Hematopoietic multipotent progenitor cell treated with erythropoietin and hydrocortisone succinate and interleukin-3 and kit ligand, for 15 days (in vitro differentiated cells): ENCODE data around the gene MT1F.

Experiments
- DNase-seq: peaks from one replicate; pipeline ENCODE4 v3.0.0-alpha.2; 2015; ENCODE audit warnings: low spot score

Gene MT1F

GRCh38 chr16:56625943-56626654 is 31.7 kb upstream of the MT1F start:
- no peak for DNase-seq

- no peak for DNase-seq
Observed at GRCh38 chr16:56626685-56627084, 31.1 kb upstream of the MT1F start.

GRCh38 chr16:56628486-56629350 is 29.0 kb upstream of the MT1F start:
- DNase-seq, result no peak

GRCh38 chr16:56629531-56629930 is 28.2 kb upstream of the MT1F start:
- DNase-seq, result no peak

- DNase-seq, result no peak
Observed at GRCh38 chr16:56630134-56630533, 27.6 kb upstream of the MT1F start.

- DNase-seq, result no peak
Observed at GRCh38 chr16:56631197-56631596, 26.6 kb upstream of the MT1F start.

GRCh38 chr16:56631832-56632155 is 26.0 kb upstream of the MT1F start:
- DNase-seq, result no peak

GRCh38 chr16:56632156-56632847 is 25.5 kb upstream of the MT1F start, which contains the start of gene MT1M:
TSS of gene MT1M (plus strand) at chr16:56632659. CDS start at chr16:56632732, 73 bp downstream.
- no peak for DNase-seq

GRCh38 chr16:56632848-56633365 is 24.9 kb upstream of the MT1F start:
- no peak for DNase-seq

GRCh38 chr16:56633535-56633934 is 24.2 kb upstream of the MT1F start:
- no peak for DNase-seq

GRCh38 chr16:56634715-56635440 is 22.9 kb upstream of the MT1F start:
- DNase-seq, result no peak

- no peak for DNase-seq
Observed at GRCh38 chr16:56635441-56635967, 22.3 kb upstream of the MT1F start.

GRCh38 chr16:56636616-56637413 is 20.9 kb upstream of the MT1F start:
- no peak for DNase-seq

GRCh38 chr16:56637814-56638750 is 19.7 kb upstream of the MT1F start, which contains the start of gene MT1A:
TSS of gene MT1A (plus strand) at chr16:56638666. CDS start at chr16:56638739, 73 bp downstream.
- no peak for DNase-seq

- no peak for DNase-seq
Observed at GRCh38 chr16:56639045-56639444, 18.7 kb upstream of the MT1F start.

- DNase-seq, result no peak
Observed at GRCh38 chr16:56640076-56640475, 17.7 kb upstream of the MT1F start.

GRCh38 chr16:56641166-56641565 is 16.6 kb upstream of the MT1F start:
- DNase-seq, result no peak

- DNase-seq, result peak; percentile 36
Observed at GRCh38 chr16:56643080-56643778, 14.5 kb upstream of the MT1F start.

- DNase-seq, result no peak
Observed at GRCh38 chr16:56643833-56644232, 13.9 kb upstream of the MT1F start.
